HG03439 (cell line): ENCODE data around the gene PI4K2A.

Source experiments
- ATAC-seq: cut with Tn5 transposase; IDR thresholded peaks from one replicate; pipeline ENCODE4 v1.9.1; 2021; ENCODE audit warnings: mild to moderate bottlenecking, moderate library complexity; ENCODE audit not compliant: unreplicated experiment

PI4K2A gene

GRCh38 chr10:97640174-97640867 is at the start of gene PI4K2A:
Gene PI4K2A, plus strand, starts transcription at chr10:97640671. Its CDS starts 72 bp downstream, at chr10:97640743.
- peak; percentile 98 for ATAC-seq

DNA sequence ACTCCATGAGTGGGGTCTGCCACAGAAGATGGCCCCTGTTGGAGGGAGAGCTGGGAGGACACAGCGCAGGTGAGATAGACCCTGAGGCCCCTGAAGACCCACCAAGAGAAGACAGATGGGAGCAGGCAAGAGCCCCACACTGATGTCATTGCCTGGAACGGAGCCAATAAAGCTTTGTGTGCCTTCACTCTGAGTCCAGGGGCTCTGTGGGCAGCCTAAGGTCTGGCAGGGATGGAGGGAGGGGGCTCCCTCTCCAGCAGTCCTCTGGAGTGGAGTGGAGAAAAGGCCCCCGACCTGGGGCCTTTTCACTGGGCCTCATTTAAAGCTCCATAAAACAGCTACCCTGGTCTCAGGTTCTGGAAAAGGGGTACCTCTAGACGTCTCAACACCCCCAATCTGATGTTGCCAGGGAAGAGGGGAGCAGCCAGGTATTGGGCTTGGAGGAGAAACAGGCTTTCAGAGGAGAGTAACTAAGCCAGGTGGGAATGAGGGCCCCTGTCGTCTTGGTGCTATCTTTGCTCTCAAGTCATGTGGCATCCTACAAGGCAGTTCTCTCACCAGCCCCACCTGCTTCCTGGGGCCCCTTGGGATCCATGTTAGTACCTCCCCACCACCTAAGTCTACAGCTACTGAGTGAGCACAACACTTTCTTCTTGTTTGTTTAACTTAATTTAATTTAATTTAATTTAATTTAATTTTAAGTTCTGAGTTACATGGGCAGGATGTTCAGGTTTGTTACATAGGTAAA is 49.5 kb upstream of the PI4K2A start:
- ATAC-seq: no peak

- no peak for ATAC-seq
Measured at GRCh38 chr10:97593421-97593820, 47.0 kb upstream of the PI4K2A start.

DNA sequence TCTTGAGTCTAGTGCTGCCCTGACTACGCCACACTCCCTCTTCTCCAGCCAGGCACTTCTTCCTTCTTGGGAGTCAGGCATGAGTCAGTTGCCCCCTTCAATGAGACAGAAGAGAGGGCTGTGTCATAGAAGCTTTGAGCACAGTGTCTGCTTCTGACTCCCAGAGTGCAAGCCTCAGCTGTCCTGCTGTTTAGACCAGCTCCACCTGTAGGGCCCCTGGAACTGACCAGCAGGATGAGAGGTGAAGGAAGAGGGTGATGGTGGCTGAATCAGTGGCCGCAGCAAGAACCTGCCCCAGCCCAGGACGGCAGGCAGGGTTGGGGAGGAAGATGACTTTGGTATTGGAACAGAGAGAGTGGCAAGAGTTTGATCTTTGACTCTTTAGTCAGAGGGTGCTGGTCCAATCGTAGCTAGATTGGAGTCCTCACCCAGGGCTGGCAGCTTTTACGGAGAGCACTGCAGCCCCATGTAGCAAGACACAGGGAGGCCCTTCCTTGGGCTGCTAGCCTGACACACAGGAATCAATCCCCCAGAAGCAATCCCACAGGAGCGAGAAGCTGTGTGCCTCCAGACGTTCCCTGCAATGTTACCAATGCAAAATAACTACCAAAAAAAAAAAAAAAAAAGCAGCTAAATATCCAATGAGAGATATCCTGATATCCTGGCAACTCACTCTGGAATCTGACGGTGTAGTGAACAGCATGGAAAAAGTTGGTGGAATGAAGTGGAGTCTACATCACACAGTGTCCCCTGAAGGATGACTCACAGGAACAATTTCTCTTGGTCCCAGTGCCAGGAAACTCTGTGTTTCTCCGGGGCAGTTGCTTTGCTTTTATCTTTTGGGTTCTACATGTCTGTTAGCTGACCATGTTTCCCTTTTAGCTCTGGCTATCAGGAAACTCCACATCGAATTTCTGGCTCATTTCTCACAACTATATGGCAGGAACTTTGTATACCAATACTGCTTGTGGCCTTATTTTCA is 44.1 kb upstream of the PI4K2A start:
- no peak for ATAC-seq

- no peak for ATAC-seq
Measured at GRCh38 chr10:97597778-97598177, 42.7 kb upstream of the PI4K2A start.

DNA sequence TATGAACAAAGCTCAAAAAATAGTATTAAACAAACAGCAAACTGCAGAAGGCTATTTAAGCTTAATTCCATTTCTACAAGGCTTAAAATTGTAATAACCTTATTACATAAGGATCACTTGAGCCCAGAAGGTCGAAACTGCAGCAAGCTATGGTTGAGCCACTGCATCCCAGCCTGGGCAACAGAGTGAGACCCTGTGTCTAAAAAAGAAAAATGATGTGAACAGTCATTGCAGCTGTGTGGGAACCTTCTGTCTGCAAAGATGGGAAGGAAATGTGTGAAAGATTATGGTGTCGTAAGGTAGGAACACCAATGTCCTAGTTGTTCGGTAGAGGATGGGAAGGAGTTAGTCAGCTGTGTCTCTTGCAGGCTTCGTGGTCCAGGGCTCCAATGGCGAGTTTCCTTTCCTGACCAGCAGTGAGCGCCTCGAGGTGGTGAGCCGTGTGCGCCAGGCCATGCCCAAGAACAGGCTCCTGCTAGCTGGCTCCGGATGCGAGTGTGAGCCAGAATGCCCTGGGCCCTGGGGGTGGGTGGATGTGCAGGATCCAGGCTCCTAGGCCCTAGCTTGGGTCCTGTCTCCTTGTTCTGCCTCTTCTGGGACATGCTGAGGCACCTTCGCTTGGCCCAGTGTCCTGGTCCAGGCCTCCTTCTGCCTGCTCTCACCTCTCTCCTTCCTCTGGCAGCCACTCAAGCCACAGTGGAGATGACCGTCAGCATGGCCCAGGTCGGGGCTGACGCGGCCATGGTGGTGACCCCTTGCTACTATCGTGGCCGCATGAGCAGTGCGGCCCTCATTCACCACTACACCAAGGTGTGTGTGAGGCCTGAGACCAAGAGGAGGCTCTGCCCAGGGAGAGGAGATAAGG is 41.8 kb upstream of the PI4K2A start:
- no peak for ATAC-seq

DNA sequence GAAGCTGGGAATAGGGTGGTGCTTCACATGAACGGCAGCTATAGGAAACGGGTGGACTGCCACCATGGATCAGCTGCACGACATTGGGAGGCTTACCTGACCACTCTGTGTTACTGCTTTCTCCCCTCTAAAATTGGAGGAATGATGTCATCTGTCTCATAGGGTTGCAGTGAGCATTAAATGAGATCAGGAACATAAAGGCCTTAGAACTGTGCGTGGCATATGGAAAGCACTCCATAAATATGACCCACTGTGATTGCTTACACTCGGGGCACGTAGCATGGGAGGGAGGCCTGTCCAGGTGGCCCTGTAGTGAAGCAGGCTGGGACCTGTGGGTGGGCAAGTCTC is 41.2 kb upstream of the PI4K2A start:
- ATAC-seq: no peak

- ATAC-seq: no peak
Measured at GRCh38 chr10:97600616-97601015, 39.9 kb upstream of the PI4K2A start.

GRCh38 chr10:97601268-97602215 is 38.9 kb upstream of the PI4K2A start:
- no peak for ATAC-seq

DNA sequence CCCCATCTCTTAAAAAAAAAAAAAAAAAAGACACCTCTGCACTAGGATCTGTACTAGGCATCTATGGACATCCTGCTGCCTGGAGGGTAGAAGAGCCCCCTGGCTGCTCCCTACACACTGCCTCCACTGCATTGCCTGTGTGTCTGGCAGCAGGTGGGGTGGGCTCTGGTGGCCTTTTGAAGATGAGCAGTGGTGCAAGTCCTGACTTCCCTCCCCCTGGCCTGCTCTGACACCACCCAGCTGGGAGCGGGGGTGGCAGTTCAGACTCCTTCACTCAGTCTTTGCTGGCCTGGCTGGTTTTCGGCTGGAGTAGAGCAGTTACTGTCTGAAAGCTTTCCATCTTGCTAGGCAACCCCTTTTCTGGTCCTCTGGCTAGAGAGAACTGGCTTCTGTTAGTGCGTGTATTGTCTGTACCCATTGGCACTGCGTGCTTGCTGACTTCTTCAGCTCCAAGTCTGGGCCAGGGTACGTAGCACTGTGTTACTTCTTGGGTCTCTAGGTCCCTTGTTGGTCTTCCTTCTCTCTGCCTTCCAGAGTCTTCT is 33.3 kb upstream of the PI4K2A start:
- no peak for ATAC-seq

DNA sequence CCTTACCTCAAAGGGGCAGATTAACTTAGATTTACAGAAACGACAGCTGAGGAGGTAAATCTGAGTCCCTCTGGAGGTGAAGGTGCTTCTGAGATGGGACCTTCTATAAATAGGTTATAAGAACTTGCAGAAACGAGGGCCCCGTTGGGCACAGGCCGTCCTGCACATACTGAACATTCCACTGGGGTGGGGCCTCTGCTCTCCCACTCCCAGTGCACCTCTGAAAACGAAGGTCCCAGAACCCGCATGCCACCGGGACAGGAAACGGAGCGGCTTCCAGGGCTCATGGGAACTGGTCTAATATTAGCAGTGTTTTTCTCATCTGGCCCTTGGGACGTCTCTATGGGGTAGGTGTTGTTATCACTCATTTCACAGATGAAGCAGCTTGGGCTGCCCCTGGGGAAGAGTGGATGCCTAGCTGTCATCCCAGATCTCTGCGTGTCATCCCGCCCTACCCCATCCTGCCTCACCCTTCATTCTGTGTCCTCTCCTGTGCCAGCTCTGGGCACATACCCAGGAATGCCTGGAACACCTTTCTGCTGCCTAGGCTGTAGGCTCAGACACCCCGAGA is 31.4 kb upstream of the PI4K2A start:
- no peak for ATAC-seq

DNA sequence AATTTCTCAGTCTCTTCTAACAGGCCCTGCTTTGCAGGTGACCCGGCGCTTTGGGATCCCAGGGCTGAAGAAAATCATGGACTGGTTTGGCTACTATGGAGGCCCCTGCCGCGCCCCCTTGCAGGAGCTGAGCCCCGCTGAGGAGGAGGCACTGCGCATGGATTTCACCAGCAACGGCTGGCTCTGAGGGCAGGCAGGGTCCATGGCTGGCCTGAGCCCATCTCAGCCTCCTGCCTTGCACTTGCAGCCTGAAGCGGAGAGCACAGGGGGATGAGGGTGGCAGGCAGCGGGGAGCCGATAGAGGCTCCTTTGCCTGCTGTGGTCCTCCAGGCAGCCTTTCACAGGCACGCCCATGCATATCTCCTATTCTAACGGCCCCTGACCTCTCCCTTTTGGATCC is 29.0 kb upstream of the PI4K2A start:
- ATAC-seq: no peak

DNA sequence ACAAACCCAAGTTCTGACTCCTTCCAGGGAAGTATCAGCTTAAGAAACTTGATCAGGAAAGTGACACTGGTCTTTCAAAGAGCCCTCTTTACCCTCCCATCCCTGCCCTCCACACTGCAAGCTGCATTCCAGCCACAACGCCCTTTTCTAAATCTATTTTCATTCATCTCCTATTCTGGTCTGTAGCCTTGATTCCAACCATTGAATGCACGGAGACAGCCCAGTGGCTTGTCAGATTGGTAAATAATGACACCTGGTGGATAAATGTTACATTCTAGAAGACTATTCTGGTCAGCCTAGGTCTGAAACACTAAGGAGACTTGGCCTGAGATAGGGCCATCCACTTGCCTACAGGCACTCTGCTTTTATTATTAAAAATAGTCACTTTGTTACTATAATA is 28.1 kb upstream of the PI4K2A start:
- ATAC-seq: no peak

DNA sequence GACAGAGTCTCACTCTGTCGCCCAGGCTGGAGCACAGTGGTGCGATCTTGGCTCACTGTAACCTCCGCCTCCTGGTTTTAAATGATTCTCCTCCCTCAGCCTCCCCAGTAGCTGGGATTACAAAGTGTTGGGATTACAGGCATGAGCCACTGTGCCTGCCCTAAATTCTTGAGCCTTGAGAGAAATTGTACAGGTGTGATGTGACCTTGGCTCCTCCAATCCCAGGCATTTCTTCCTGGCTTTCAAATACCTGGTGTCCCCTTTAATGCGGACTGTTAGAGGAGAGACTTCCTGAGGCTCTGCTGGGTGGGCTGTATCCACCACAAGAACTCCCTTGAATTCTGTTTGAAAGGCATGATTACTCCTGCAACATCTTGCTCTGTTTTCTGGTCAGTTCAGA is 22.2 kb upstream of the PI4K2A start:
- ATAC-seq: no peak

DNA sequence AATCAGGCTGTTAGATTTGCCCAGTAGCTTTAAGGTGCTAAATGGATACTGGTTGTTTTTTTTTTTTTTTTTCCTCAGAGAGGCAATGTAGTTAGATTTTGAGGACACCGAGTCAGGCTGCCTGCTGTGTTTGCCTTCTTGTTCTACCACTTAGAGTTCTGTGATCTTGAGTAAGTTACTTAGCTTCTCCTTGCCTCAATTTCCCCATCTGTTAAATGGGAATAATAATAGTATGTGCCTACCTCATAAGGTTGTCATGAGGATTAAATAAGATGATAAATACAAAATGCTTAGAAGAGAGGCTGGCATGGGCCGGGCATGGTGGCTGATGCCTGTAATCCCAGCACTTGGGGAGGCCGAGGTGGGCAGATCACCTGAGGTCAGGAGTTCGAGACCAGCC is 21.7 kb upstream of the PI4K2A start:
- ATAC-seq: no peak

DNA sequence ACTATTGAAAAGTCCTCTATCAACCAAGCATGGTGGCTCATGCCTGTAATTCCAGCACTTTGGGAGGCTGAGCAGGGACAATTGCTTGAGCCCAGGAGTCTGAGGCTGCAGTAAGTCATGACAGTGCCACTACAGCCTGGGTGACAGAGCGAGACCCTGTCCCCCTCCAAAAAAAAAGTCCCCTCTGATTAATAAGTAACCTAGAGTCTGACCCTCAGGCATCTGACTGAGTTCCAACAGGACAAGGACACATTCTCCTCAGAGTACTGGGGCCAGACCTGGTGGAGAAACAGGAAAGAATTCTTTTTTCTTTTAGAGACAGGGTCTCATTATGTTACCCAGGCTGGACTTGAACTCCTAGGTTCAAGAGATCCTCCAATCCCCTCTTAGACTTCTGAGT is 17.2 kb upstream of the PI4K2A start:
- no peak for ATAC-seq

- no peak for ATAC-seq
Measured at GRCh38 chr10:97627731-97628130, 12.7 kb upstream of the PI4K2A start.

GRCh38 chr10:97628228-97628627 is 12.2 kb upstream of the PI4K2A start:
- no peak for ATAC-seq

DNA sequence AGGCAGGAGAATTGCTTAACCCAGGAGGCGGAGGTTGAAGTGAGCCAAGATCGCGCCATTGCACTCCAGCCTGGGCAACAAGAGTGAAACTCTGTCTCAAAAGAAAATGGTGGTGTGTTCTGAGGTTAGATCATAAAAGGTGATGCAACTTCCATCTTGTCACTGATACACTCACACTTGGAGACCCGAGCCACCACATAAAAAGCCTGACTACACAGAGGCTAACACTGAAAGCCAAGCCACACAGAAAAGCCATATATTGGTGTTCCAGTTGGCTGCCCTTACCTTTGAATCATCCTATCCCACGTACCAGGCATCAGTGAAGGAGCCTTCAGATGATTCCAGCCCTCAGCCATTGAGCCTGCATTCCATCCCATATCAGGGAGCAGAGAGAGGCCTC is 11.2 kb upstream of the PI4K2A start:
- ATAC-seq: no peak
